ENCODE results near the gene RASL11A. TPM values are rescaled to one million over a fixed set of nuclear protein-coding genes. Genes with fewer than 3 reads are reported as not detected.

The RASL11A gene
- polyA plus RNA-seq, 3 donors, result 1.0 to 6.8 (median 3.8) TPM

- Histone ChIP-seq H3K27me3 (ENCODE audit: control insufficient read depth in 2 of 2, insufficient read depth in 2 of 2, low read length in 2 of 2) (no peaks in the 10 kb centered on the region), H3K79me2 (ENCODE audit: insufficient read depth, low read length) (no peaks in the 10 kb centered on the region), H3K4me2 (replicated peaks; ENCODE audit: extremely low read depth, low read length, poor library complexity, severe bottlenecking) (no peak overlapping the region), H3K27ac (ENCODE audit: low read depth in 1 of 2, low read length in 2 of 2) (no peak overlapping the region), H4K20me1 (ENCODE audit: insufficient read depth, low read length) (no peaks in the 10 kb centered on the region), H3K4me1 (ENCODE audit: control insufficient read depth in 1 of 2, insufficient read depth in 2 of 2, low read length in 2 of 2) (no peaks in the 10 kb centered on the region), H3K36me3 (replicated peaks in 1 of 2; ENCODE audit: control insufficient read depth in 1 of 2, insufficient read depth in 2 of 2, low read length in 2 of 2) (no peaks in the 10 kb centered on the region), H3K4me3 (replicated peaks in 1 of 3; ENCODE audit: low read depth in 2 of 3, low read length in 3 of 3) (no peak overlapping the region), H3K9me3 (replicated peaks in 1 of 2; ENCODE audit: control insufficient read depth in 1 of 2, insufficient read depth in 1 of 2, low read length in 2 of 2) (no peaks in the 10 kb centered on the region), H3K9ac (ENCODE audit: insufficient read depth, low read length, poor library complexity, severe bottlenecking) (no peak overlapping the region), H2AFZ (ENCODE audit: insufficient read depth, low read depth, low read length, poor library complexity, severe bottlenecking) (no peak overlapping the region)
- no peak for DNase-seq
- H3K36me3 Mint-ChIP-seq, result no peaks in the 10 kb centered on the region
- H3K27ac Mint-ChIP-seq, result no peak overlapping the region
- no peak for TF ChIP-seq CTCF (IDR thresholded peaks at IDR 0.05)
- no CpG with 5 or more reads among the region's 4 CpGs for WGBS (ENCODE audit: insufficient coverage)
- H3K4me1 Mint-ChIP-seq, result peaks cover 7% of the 10 kb centered on the region
- no peak overlapping the region for H3K4me3 Mint-ChIP-seq
- intact Hi-C loops (cut with micrococcal nuclease), result no loop called here
- H3K9me3 Mint-ChIP-seq, result peaks cover 0 to 2% (median 0%) of the 10 kb centered on the region in 7 donors
- H3K27me3 Mint-ChIP-seq (ENCODE audit: low read depth in 3 of 3), result peaks cover 0 to 2% (median 0%) of the 10 kb centered on the region in 3 donors
Observed at GRCh38 chr13:27304099-27304498, 33.5 kb downstream of the RASL11A start.

- Mint-ChIP-seq H3K27me3 (ENCODE audit: low read depth in 3 of 3) (peaks cover 0 to 2% (median 0%) of the 10 kb centered on the region in 3 donors), H3K9me3 (peaks cover 0 to 2% (median 0%) of the 10 kb centered on the region in 7 donors), H3K4me3 (no peak overlapping the region), H3K4me1 (peaks cover 9% of the 10 kb centered on the region), H3K36me3 (no peaks in the 10 kb centered on the region), H3K27ac (no peak overlapping the region)
- Histone ChIP-seq H3K9me3 (replicated peaks in 1 of 2; ENCODE audit: control insufficient read depth in 1 of 2, insufficient read depth in 1 of 2, low read length in 2 of 2) (no peaks in the 10 kb centered on the region), H3K9ac (ENCODE audit: insufficient read depth, low read length, poor library complexity, severe bottlenecking) (no peak overlapping the region), H2AFZ (ENCODE audit: insufficient read depth, low read depth, low read length, poor library complexity, severe bottlenecking) (no peak overlapping the region), H3K27me3 (ENCODE audit: control insufficient read depth in 2 of 2, insufficient read depth in 2 of 2, low read length in 2 of 2) (no peaks in the 10 kb centered on the region), H3K4me1 (ENCODE audit: control insufficient read depth in 1 of 2, insufficient read depth in 2 of 2, low read length in 2 of 2) (no peaks in the 10 kb centered on the region), H3K79me2 (ENCODE audit: insufficient read depth, low read length) (no peaks in the 10 kb centered on the region), H4K20me1 (ENCODE audit: insufficient read depth, low read length) (no peaks in the 10 kb centered on the region), H3K4me2 (replicated peaks; ENCODE audit: extremely low read depth, low read length, poor library complexity, severe bottlenecking) (no peak overlapping the region), H3K27ac (ENCODE audit: low read depth in 1 of 2, low read length in 2 of 2) (no peak overlapping the region), H3K4me3 (replicated peaks in 1 of 3; ENCODE audit: low read depth in 2 of 3, low read length in 3 of 3) (no peak overlapping the region), H3K36me3 (replicated peaks in 1 of 2; ENCODE audit: control insufficient read depth in 1 of 2, insufficient read depth in 2 of 2, low read length in 2 of 2) (no peaks in the 10 kb centered on the region)
- no peak for DNase-seq
- intact Hi-C loops (cut with micrococcal nuclease), result no loop called here
- 100% methylated on average over 1 of the region's 2 CpGs for WGBS (ENCODE audit: insufficient coverage)
- TF ChIP-seq CTCF (IDR thresholded peaks at IDR 0.05), result no peak
Observed at GRCh38 chr13:27304611-27305010, 34.0 kb downstream of the RASL11A start.

Measured in CD14-positive monocyte (primary cell).